CD4-positive, alpha-beta memory T cell (primary cell): Measurements from ENCODE around the gene ATP11A. TPM values are rescaled to one million over a fixed set of nuclear protein-coding genes. Genes with fewer than 3 reads are reported as not detected.
A peak's percentile ranks its signal among the peaks of the same experiment; 100 is the strongest.
"Not testable (repeated sequence)": the region's sequence is repeated elsewhere in the genome, so short reads cannot be mapped to it uniquely, and the experiment has no call there.

ENCODE experiments used
- CTCF ChIA-PET: fragments of 350-600 bp; sonication (Branson Sonifier 250); formaldehyde crosslinking; loops from one replicate; lab custom pipeline; 2021; ENCODE audit warnings: inconsistent platforms; ENCODE audit not compliant: partially characterized antibody; lab: Charles Lee
- POLR2A ChIA-PET: fragments of 350-600 bp; sonication (Branson Sonifier 250); formaldehyde crosslinking; loops from one replicate; lab custom pipeline; 2021; ENCODE audit not compliant: partially characterized antibody; lab: Charles Lee
- DNase-seq, 5 donors: peaks; one replicate each; pipeline versions ENCODE4 v3.0.0 to v3.0.0-alpha.2; 2020 to 2022; ENCODE audit warnings: mixed read lengths in 1 of 5
- H3K27ac ChIP-seq: one replicate; pipeline ENCODE4 v1.7.0; 2013; ENCODE audit warnings: low read depth, low read length
- H3K27me3 ChIP-seq: 2 replicates; pipeline ENCODE4 v1.7.0; 2013; ENCODE audit warnings: mild to moderate bottlenecking, low read length, moderate library complexity; ENCODE audit not compliant: insufficient read depth
- H3K36me3 ChIP-seq: 2 replicates; pipeline ENCODE4 v1.7.0; 2013; ENCODE audit warnings: mild to moderate bottlenecking, low read length, moderate library complexity; ENCODE audit not compliant: insufficient read depth
- H3K4me1 ChIP-seq: 2 replicates; pipeline ENCODE4 v1.7.0; 2013; ENCODE audit warnings: mild to moderate bottlenecking, low read length, moderate library complexity; ENCODE audit not compliant: insufficient read depth
- H3K4me3 ChIP-seq, 2 donors: one replicate each; pipeline ENCODE4 v1.7.0; 2013; ENCODE audit warnings: low read length in 2 of 2, mild to moderate bottlenecking in 1 of 2
- H3K9me3 ChIP-seq, 2 donors: one replicate each; pipeline ENCODE4 v1.7.0; 2013; ENCODE audit warnings: low read length in 2 of 2, control low read depth in 1 of 2; ENCODE audit not compliant: control insufficient read depth in 1 of 2
- H3K27ac Mint-ChIP-seq, 7 donors: one replicate each; pipeline ENCODE4 v1.8.0; 2020 to 2021; ENCODE audit warnings: mixed read lengths in 7 of 7, mild to moderate bottlenecking in 6 of 7, inconsistent platforms in 3 of 7, moderate library complexity in 3 of 7
- H3K27me3 Mint-ChIP-seq, 2 donors: one replicate each; pipeline ENCODE4 v1.8.0; 2020 to 2021; ENCODE audit warnings: mixed read lengths in 2 of 2
- H3K36me3 Mint-ChIP-seq, 2 donors: one replicate each; pipeline ENCODE4 v1.8.0; 2020 to 2021; ENCODE audit warnings: mixed read lengths in 2 of 2, inconsistent platforms in 1 of 2, mild to moderate bottlenecking in 1 of 2
- H3K4me1 Mint-ChIP-seq, 4 donors: one replicate each; pipeline ENCODE4 v1.8.0; 2020 to 2021; ENCODE audit warnings: mixed read lengths in 4 of 4, mild to moderate bottlenecking in 1 of 4
- H3K4me3 Mint-ChIP-seq, 8 donors: one replicate each; pipeline ENCODE4 v1.8.0; 2020 to 2021; ENCODE audit warnings: mixed read lengths in 8 of 8, mild to moderate bottlenecking in 7 of 8, moderate library complexity in 6 of 8, inconsistent platforms in 3 of 8
- H3K9me3 Mint-ChIP-seq, 8 donors: one replicate each; pipeline ENCODE4 v1.8.0; 2020 to 2021; ENCODE audit warnings: mixed read lengths in 8 of 8, mild to moderate bottlenecking in 5 of 8, inconsistent platforms in 3 of 8, moderate library complexity in 1 of 8
- intact Hi-C: fragments of 100-400 bp; cut with micrococcal nuclease; formaldehyde crosslinking; loops from one replicate; pipeline ENCODE4 v1.15.1; 2023
- polyA plus RNA-seq, 2 donors: library from polyadenylated mRNA; unstranded; fragments of 300-500 nt; fragmentation: Illumina TruSeq; gene quantifications; one replicate each; pipeline ENCODE4 v1.2.3, GENCODE V29; 2021
- total RNA-seq, 2 experiments: library from RNA; stranded (reverse); gene quantifications; one replicate each; pipeline ENCODE4 v1.2.3, GENCODE V29; 2021

The ATP11A gene
- total and polyA plus RNA-seq, 4 experiments from 2014 or later: 1.1 to 50.5 (median 30.7) TPM

GRCh38 chr13:112706171-112706570 lies 16.3 kb downstream of the ATP11A start:
- Mint-ChIP-seq H3K9me3 (no peaks in the 10 kb centered on the region), H3K36me3 (peaks cover 11 to 13% of the 10 kb centered on the region in 2 donors), H3K27ac (no peak overlapping the region), H3K4me3 (no peak overlapping the region), H3K27me3 (no peaks in the 10 kb centered on the region), H3K4me1 (peaks cover 13 to 49% (median 36%) of the 10 kb centered on the region in 4 donors)
- ChIA-PET CTCF (no interaction called here), POLR2A (no interaction called here)
- Histone ChIP-seq H3K4me3 (no peak overlapping the region), H3K27me3 (no peaks in the 10 kb centered on the region), H3K4me1 (peaks cover 14% of the 10 kb centered on the region), H3K36me3 (no peaks in the 10 kb centered on the region), H3K27ac (no peak overlapping the region), H3K9me3 (no peaks in the 10 kb centered on the region)
- no peak for DNase-seq
- intact Hi-C loops: no loop called here

GRCh38 chr13:112708560-112709240 lies 18.9 kb downstream of the ATP11A start:
- DNase-seq: no peak
- Mint-ChIP-seq H3K36me3 (peaks cover 5 to 11% of the 10 kb centered on the region in 2 donors), H3K27me3 (no peaks in the 10 kb centered on the region), H3K4me3 (no peak overlapping the region), H3K27ac (peak overlapping the region in 1 of 7 donors; percentile 89), H3K4me1 (peaks cover 11 to 51% (median 27%) of the 10 kb centered on the region in 4 donors), H3K9me3 (no peaks in the 10 kb centered on the region)
- H3K27me3 ChIP-seq: no peaks in the 10 kb centered on the region
- no peaks in the 10 kb centered on the region for H3K9me3 ChIP-seq
- intact Hi-C loops: no loop called here
- H3K36me3 ChIP-seq: no peaks in the 10 kb centered on the region
- ChIA-PET POLR2A (no interaction called here), CTCF (no interaction called here)
- no peak overlapping the region for H3K27ac ChIP-seq
- H3K4me1 ChIP-seq: peaks cover 9% of the 10 kb centered on the region
- H3K4me3 ChIP-seq: no peak overlapping the region

GRCh38 chr13:112709316-112709715 lies 19.5 kb downstream of the ATP11A start:
- DNase-seq, intact Hi-C loops, H3K36me3 ChIP-seq, CTCF ChIA-PET, POLR2A ChIA-PET, H3K4me3 ChIP-seq, H3K27ac Mint-ChIP-seq, H3K9me3 Mint-ChIP-seq, H3K27me3 ChIP-seq, H3K4me3 Mint-ChIP-seq, H3K4me1 ChIP-seq, H3K27me3 Mint-ChIP-seq, H3K9me3 ChIP-seq, H3K27ac ChIP-seq: not testable (repeated sequence)
- Mint-ChIP-seq H3K4me1 (peaks cover 7 to 45% (median 22%) of the 10 kb centered on the region in 4 donors), H3K36me3 (peaks cover 5 to 11% of the 10 kb centered on the region in 2 donors)

- intact Hi-C loops: no loop called here
- CTCF ChIA-PET: no interaction called here
- Mint-ChIP-seq H3K27me3 (no peaks in the 10 kb centered on the region), H3K4me3 (no peak overlapping the region), H3K36me3 (peaks cover 5 to 11% of the 10 kb centered on the region in 2 donors), H3K4me1 (peaks cover 12 to 47% (median 24%) of the 10 kb centered on the region in 4 donors), H3K27ac (no peak overlapping the region), H3K9me3 (no peaks in the 10 kb centered on the region)
- Histone ChIP-seq H3K27me3 (no peaks in the 10 kb centered on the region), H3K4me3 (no peak overlapping the region), H3K27ac (no peak overlapping the region), H3K4me1 (no peaks in the 10 kb centered on the region), H3K9me3 (no peaks in the 10 kb centered on the region), H3K36me3 (no peaks in the 10 kb centered on the region)
- POLR2A ChIA-PET: no interaction called here
- DNase-seq: no peak
Observed at GRCh38 chr13:112709825-112710783, 20.3 kb downstream of the ATP11A start.

GRCh38 chr13:112710855-112711527 lies 21.2 kb downstream of the ATP11A start:
- H3K4me3 ChIP-seq: no peak overlapping the region
- H3K36me3 ChIP-seq: no peaks in the 10 kb centered on the region
- ChIA-PET POLR2A (no interaction called here), CTCF (no interaction called here)
- Mint-ChIP-seq H3K9me3 (no peaks in the 10 kb centered on the region), H3K4me3 (no peak overlapping the region), H3K27me3 (no peaks in the 10 kb centered on the region), H3K36me3 (peaks cover 5 to 9% of the 10 kb centered on the region in 2 donors), H3K4me1 (peaks cover 9 to 43% (median 17%) of the 10 kb centered on the region in 4 donors), H3K27ac (no peak overlapping the region)
- H3K27me3 ChIP-seq: no peaks in the 10 kb centered on the region
- DNase-seq: no peak
- intact Hi-C loops: no loop called here
- no peaks in the 10 kb centered on the region for H3K4me1 ChIP-seq
- no peaks in the 10 kb centered on the region for H3K9me3 ChIP-seq
- no peak overlapping the region for H3K27ac ChIP-seq

- ChIA-PET POLR2A (no interaction called here), CTCF (no interaction called here)
- no peaks in the 10 kb centered on the region for H3K9me3 ChIP-seq
- no peak overlapping the region for H3K4me3 Mint-ChIP-seq
- H3K4me3 ChIP-seq: no peak overlapping the region
- no peaks in the 10 kb centered on the region for H3K4me1 ChIP-seq
- H3K4me1 Mint-ChIP-seq: peaks cover 9 to 43% (median 14%) of the 10 kb centered on the region in 4 donors
- H3K36me3 Mint-ChIP-seq: peaks cover 5 to 8% of the 10 kb centered on the region in 2 donors
- H3K36me3 ChIP-seq: no peaks in the 10 kb centered on the region
- intact Hi-C loops: no loop called here
- no peak for DNase-seq
- H3K27ac ChIP-seq: no peak overlapping the region
- no peaks in the 10 kb centered on the region for H3K27me3 Mint-ChIP-seq
- H3K9me3 Mint-ChIP-seq: no peaks in the 10 kb centered on the region
- H3K27me3 ChIP-seq: no peaks in the 10 kb centered on the region
- peak overlapping the region in 1 of 7 donors; percentile 35 for H3K27ac Mint-ChIP-seq
Observed at GRCh38 chr13:112711528-112712265, 21.9 kb downstream of the ATP11A start.
